ELR (cell line): ENCODE results near the gene GRM1.
"Not testable (repeated sequence)": the region's sequence is repeated elsewhere in the genome, so short reads cannot be mapped to it uniquely, and the experiment has no call there.

Experiments
- DNase-seq: peaks from one replicate; pipeline ENCODE4 v3.0.0-alpha.2; 2015; ENCODE audit warnings: low read depth

GRM1 gene

DNA sequence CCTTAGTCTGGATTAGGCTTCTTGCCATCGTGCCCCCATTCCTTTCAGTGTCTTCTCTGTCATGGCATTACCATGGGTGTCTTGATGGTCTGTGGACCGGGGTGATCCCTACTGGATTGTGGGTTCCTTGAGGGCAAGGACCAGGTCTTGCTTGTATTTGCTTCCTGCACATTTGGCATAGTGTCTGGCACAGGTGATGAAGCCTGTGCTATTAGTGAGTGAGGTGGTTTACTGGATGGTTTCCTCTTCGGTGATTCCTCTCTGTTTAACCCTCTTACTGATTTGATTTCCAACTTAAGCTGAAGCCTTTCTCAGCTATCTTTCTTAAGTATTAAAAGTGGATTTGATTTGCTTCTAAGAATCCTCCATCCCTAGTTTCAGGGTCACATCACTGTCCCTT, 162.3 kb downstream of the GRM1 start:
- DNase-seq: no peak

DNA sequence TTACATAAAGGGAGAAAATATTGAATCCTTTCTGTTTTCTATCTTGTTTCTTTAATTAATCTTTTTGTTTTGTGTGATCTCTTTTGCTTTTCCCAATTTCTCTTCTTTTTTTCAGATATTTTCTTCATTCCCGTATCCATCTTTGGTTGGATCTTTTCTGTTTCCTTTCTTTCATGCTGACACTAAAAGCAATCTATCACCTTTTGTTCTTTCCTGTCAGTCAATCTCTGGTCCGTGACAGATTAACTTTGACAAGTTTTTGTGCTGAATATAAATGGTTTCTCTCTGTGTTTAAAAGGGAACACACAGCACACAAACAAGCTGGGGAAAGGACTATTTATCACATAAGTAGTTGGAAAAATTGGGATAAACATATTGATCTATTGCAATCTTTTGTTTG, 162.8 kb downstream of the GRM1 start:
- no peak for DNase-seq

DNA sequence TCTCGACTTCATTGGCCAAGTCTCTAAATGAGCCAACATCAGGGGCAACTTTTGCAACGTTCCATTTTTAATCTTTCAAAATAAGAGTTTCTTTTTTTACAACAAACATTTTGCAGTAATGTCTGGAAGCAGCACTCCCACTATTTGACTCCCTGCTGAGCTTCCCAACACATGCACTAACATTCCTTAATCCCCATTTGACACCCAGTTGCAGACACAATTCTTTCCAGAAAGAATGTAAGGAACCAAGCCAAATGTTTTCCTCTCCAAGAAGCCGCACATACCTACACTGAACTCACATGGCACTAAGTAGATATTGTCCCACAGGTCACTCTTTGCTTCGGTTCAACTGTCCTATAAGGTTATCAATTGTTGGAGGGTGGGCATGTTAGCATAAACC, 165.6 kb downstream of the GRM1 start:
- no peak for DNase-seq

- DNase-seq: no peak
These were observed 171.3 kb downstream of the GRM1 start for GRCh38 chr6:146200176-146200575.

- DNase-seq: no peak
These were observed 173.7 kb downstream of the GRM1 start for GRCh38 chr6:146202570-146202969.

GRCh38 chr6:146209942-146210341, 181.1 kb downstream of the GRM1 start:
- DNase-seq: no peak

DNA sequence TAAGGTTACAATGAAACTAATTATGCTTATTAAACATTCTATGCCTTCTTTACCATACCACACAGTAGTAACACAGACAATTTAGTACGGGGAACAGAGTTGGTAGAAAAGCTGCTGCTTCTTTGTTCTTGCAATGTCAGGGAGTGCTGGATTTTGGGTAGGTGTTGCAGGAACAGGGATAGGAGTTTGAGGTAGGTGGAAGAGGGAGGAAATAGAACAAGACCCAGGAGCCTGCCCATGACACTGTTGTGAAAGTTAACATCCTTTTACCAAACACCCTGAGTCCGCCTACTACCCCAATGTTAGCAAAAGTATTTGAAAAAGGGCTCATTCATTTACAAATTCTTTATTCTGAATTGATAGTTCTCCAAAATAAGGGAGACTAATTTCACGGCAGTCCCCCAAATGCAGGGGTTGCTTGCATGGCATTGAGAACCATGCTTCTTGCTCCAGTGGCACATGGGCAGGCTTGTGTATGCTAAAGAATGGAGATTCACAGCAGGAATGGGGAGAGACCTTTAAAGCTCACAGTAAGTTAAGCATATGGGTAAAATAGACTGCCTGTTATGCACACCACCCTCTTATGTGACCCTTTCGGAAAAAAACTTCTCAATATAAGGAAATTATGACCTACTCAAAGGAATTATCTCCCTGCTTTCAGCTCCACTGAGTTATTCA, 181.7 kb downstream of the GRM1 start:
- no peak for DNase-seq

DNA sequence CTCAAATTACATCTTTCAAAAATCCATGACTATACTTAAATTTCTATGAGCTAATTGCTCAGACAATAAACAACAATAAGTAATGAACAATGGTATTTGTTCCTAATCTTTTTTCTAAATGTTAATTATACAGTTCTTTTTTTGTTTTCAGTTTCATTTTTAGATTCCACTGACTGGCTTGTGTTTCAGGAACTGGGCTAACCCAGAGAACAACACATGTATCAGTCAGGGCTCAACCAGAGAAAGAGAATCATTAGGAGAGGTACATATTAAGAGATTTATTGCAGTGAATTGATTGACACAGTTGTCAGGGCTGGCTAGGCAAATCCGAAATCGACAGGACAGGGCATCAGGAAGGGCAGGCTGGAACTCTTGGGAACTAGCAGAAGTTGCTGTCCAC, 182.8 kb downstream of the GRM1 start:
- DNase-seq: no peak

GRCh38 chr6:146212781-146213180, 183.9 kb downstream of the GRM1 start:
- DNase-seq: no peak

DNA sequence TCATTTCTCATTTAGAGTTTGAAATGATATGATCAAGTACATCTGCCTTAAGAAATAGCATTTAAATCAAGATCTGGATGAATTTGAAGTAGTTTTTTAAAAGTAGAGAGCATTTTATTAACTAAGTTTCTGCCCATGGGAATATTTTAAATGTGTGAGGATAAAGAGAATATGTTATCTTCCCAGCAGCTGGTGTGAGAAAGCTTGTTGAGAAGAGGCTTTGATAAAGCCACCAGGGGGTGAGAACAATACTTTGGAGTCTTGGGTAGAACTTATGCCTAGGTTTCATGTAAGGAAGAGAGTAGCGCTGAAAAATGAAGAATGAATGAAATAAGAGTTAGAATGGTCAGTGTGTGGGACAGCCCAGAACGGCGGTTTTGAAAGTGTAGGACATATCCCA, 190.2 kb downstream of the GRM1 start:
- DNase-seq: no peak

- DNase-seq: no peak
These were observed 195.6 kb downstream of the GRM1 start for GRCh38 chr6:146224449-146224848.

DNA sequence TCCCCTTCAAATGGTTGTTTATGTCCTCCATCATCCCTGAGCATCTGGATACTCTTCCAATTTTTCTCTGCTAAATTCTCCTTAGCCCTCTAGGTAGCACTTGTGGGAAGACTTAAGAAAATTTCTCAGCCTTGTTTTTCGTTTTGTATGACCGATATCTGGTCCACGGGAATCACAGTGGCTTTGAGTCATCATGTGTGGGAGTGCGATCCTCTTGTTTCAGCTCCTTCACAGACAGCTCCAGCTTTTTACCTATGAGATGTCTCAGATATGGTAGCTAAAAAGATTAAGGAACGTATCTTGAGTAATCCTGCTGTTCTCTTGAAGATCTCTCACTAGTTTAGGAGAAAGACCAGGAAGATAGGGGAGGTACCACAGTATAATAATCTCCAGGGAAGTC, 196.1 kb downstream of the GRM1 start:
- DNase-seq: no peak

- no peak for DNase-seq
These were observed 211.5 kb downstream of the GRM1 start for GRCh38 chr6:146240322-146240721.

DNA sequence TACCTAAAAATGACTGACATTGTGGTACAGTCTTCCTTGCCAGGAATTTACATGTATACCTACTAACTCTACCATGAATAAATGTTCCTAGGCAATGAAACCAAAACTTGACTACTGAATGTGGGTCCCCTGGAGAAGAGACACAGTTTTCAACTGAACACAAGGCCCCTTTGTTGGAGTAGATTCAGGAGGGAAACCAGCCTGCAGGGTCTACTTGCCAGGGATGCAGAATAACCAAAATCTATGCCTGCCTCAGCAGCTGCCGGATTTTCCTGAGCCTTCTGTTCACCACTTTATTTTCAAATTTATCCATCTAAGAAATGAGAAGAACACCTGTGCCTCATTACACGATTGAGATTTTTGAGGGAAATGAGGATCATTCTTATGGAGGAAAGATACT, 211.9 kb downstream of the GRM1 start:
- DNase-seq: no peak

DNA sequence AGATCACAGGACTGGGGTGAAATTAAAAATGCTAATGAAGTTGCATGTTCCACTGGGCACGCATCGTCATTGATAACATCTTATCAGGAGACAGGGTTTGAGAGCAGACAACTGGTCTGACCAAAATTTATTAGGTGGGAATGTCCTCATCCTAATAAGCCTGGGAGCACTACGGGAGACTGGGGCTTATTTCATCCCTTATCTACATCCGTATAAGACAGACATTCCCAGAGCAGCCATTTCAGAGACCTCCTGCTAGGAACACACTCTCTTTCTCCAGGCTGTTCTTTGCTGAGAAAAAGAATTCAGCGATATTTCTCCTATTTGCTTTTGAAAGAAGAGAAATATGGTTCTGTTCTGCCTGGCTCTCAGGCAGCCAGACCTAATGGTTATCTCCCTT, 214.8 kb downstream of the GRM1 start:
- not testable (repeated sequence) for DNase-seq

GRCh38 chr6:146244630-146245143, 215.8 kb downstream of the GRM1 start:
- DNase-seq: no peak

DNA sequence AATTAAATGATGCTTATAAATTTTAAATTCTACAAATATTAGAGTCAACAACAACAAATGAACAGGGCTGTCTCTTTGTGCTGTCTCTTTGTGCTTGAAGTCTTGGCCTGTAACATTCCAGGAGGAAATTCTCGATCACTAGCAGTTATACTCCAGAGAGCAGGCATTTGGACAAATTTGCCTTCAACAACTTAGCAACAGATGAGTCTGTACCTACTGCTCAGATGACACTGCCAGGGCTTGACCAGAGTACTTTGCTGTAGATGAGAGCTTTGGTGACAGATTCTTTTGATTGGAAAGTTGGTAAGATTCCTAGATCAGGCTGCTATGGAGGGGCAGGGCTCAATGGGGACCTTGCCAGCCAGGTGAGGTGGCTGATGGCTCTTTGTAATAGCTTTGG, 217.2 kb downstream of the GRM1 start:
- no peak for DNase-seq

- no peak for DNase-seq
These were observed 224.8 kb downstream of the GRM1 start for GRCh38 chr6:146253691-146254090.

- DNase-seq: no peak
These were observed 229.3 kb downstream of the GRM1 start for GRCh38 chr6:146258206-146258605.

GRCh38 chr6:146260886-146261285, 232.0 kb downstream of the GRM1 start:
- DNase-seq: no peak

GRCh38 chr6:146265056-146265455, 236.2 kb downstream of the GRM1 start:
- peak; percentile 21 for DNase-seq

GRCh38 chr6:146267447-146267846, 238.6 kb downstream of the GRM1 start:
- no peak for DNase-seq

DNA sequence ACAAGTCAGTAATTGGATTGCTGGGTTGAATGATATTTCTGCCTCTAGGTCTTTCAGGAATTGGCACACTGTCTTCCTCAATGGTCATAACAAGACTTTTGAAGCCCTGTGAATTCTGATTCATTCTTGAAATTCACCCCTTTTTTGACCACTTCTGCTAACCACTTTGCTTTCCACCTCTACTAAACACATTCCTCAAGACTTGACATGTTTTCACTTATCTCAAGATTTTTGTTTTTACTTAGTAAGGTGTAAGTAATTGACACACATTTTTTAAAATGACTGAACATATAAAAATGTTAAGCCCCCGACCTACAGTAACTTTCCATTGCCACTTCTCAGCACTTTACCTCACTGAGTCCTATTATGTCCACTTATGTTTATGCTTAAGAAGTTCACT, 239.1 kb downstream of the GRM1 start:
- DNase-seq: no peak

- DNase-seq: no peak
These were observed 240.6 kb downstream of the GRM1 start for GRCh38 chr6:146269482-146269881.
